ENCODE measurements around the gene TEX14. TPM values are rescaled to one million over a fixed set of nuclear protein-coding genes. Genes with fewer than 3 reads are reported as not detected.
"Not testable (repeated sequence)": the region's sequence is repeated elsewhere in the genome, so short reads cannot be mapped to it uniquely, and the experiment has no call there.

Gene TEX14
- total RNA-seq, 1 experiment from 2014 or later = 2.5 TPM

GRCh38 chr17:58565389-58566311 lies 126.2 kb downstream of the TEX14 start:
- DNase-seq (ENCODE audit: low read depth) = no peak

GRCh38 chr17:58564971-58565370 lies 126.9 kb downstream of the TEX14 start:
- no peak for DNase-seq (ENCODE audit: low read depth)

GRCh38 chr17:58564243-58564642 lies 127.6 kb downstream of the TEX14 start:
- no peak for DNase-seq (ENCODE audit: low read depth)

GRCh38 chr17:58560511-58560910 lies 131.3 kb downstream of the TEX14 start:
- DNase-seq (ENCODE audit: low read depth) = no peak

GRCh38 chr17:58557981-58558380 lies 133.9 kb downstream of the TEX14 start:
- DNase-seq (ENCODE audit: low read depth) = no peak

GRCh38 chr17:58556833-58557250 lies 135.0 kb downstream of the TEX14 start:
- no peak for DNase-seq (ENCODE audit: low read depth)

- not testable (repeated sequence) for DNase-seq (ENCODE audit: low read depth)
Measured at GRCh38 chr17:58555109-58555508, 136.7 kb downstream of the TEX14 start.

- no peak for DNase-seq (ENCODE audit: low read depth)
Measured at GRCh38 chr17:58541249-58541648, 150.6 kb downstream of the TEX14 start.

GRCh38 chr17:58539698-58540097 lies 152.1 kb downstream of the TEX14 start:
- no peak for DNase-seq (ENCODE audit: low read depth)

- no peak for DNase-seq (ENCODE audit: low read depth)
Measured at GRCh38 chr17:58538811-58539409, 152.9 kb downstream of the TEX14 start.

- no peak for DNase-seq (ENCODE audit: low read depth)
Measured at GRCh38 chr17:58537266-58537665, 154.6 kb downstream of the TEX14 start.

- DNase-seq (ENCODE audit: low read depth) = no peak
Measured at GRCh38 chr17:58536542-58536941, 155.3 kb downstream of the TEX14 start.

- peak; percentile 68 for DNase-seq (ENCODE audit: low read depth)
Measured at GRCh38 chr17:58535431-58535830, 156.4 kb downstream of the TEX14 start.

GRCh38 chr17:58534901-58535421 lies 156.9 kb downstream of the TEX14 start:
- peak; percentile 69 for DNase-seq (ENCODE audit: low read depth)

GRCh38 chr17:58534331-58534730 lies 157.5 kb downstream of the TEX14 start:
- no peak for DNase-seq (ENCODE audit: low read depth)

- no peak for DNase-seq (ENCODE audit: low read depth)
Measured at GRCh38 chr17:58533616-58534188, 158.1 kb downstream of the TEX14 start.

- DNase-seq (ENCODE audit: low read depth) = no peak
Measured at GRCh38 chr17:58532555-58532951, 159.3 kb downstream of the TEX14 start.

GRCh38 chr17:58531661-58532554 lies 159.9 kb downstream of the TEX14 start:
- no peak for DNase-seq (ENCODE audit: low read depth)

- no peak for DNase-seq (ENCODE audit: low read depth)
Measured at GRCh38 chr17:58531122-58531521, 160.7 kb downstream of the TEX14 start.

- no peak for DNase-seq (ENCODE audit: low read depth)
Measured at GRCh38 chr17:58530655-58531054, 161.2 kb downstream of the TEX14 start.

GRCh38 chr17:58529275-58529674 lies 162.6 kb downstream of the TEX14 start:
- no peak for DNase-seq (ENCODE audit: low read depth)
